ENCODE results near the gene BCL2.

The BCL2 gene

GRCh38 chr18:63329431-63330145 lies 10.0 kb upstream of the BCL2 start:
- Histone ChIP-seq H3K9me3 (ENCODE audit: control insufficient read depth in 1 of 2, low read length in 2 of 2) (no peaks in the 10 kb centered on the region), H3K4me1 (ENCODE audit: control insufficient read depth in 1 of 2, insufficient read depth in 2 of 2, low read length in 2 of 2) (no peaks in the 10 kb centered on the region), H3K27me3 (ENCODE audit: control insufficient read depth in 1 of 2, insufficient read depth in 2 of 2, low read length in 2 of 2) (no peaks in the 10 kb centered on the region), H3K9ac (ENCODE audit: low read depth in 1 of 2, low read length in 2 of 2) (no peak overlapping the region), H3K36me3 (ENCODE audit: control insufficient read depth in 1 of 2, insufficient read depth in 2 of 2, low read length in 2 of 2) (peaks cover 16 to 32% of the 10 kb centered on the region in 2 donors), H3K27ac (ENCODE audit: low read depth, low read length) (no peak overlapping the region), H3K4me3 (ENCODE audit: low read depth in 1 of 2, low read length in 2 of 2) (no peak overlapping the region)

DNA sequence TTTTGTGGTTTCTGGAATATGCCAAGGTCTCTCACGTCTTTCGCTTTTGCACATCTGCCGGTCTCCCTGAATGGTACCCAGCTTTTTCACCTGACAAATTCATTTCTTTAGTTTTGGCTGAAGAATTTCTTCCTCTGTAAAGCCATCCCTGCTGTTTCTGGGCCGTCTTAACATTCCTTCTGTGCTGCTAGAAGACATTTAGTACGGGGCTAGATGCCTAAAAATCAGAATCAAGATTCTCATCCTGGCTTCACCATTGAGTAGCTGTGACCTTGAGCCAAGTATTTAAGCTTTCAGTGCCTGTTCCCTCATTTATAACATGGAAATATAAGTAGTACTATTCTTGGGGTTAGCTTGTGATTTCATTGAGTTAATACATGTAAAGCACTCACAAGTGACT lies 6.4 kb upstream of the BCL2 start:
- Histone ChIP-seq H3K4me1 (ENCODE audit: control insufficient read depth in 1 of 2, insufficient read depth in 2 of 2, low read length in 2 of 2) (peaks cover 9 to 10% of the 10 kb centered on the region in 2 donors), H3K9ac (ENCODE audit: low read depth in 1 of 2, low read length in 2 of 2) (no peak overlapping the region), H3K36me3 (ENCODE audit: control insufficient read depth in 1 of 2, insufficient read depth in 2 of 2, low read length in 2 of 2) (peaks cover 2 to 4% of the 10 kb centered on the region in 2 donors), H3K27ac (ENCODE audit: low read depth, low read length) (no peak overlapping the region), H3K9me3 (ENCODE audit: control insufficient read depth in 1 of 2, low read length in 2 of 2) (no peaks in the 10 kb centered on the region), H3K27me3 (ENCODE audit: control insufficient read depth in 1 of 2, insufficient read depth in 2 of 2, low read length in 2 of 2) (no peaks in the 10 kb centered on the region), H3K4me3 (ENCODE audit: low read depth in 1 of 2, low read length in 2 of 2) (no peak overlapping the region)

DNA sequence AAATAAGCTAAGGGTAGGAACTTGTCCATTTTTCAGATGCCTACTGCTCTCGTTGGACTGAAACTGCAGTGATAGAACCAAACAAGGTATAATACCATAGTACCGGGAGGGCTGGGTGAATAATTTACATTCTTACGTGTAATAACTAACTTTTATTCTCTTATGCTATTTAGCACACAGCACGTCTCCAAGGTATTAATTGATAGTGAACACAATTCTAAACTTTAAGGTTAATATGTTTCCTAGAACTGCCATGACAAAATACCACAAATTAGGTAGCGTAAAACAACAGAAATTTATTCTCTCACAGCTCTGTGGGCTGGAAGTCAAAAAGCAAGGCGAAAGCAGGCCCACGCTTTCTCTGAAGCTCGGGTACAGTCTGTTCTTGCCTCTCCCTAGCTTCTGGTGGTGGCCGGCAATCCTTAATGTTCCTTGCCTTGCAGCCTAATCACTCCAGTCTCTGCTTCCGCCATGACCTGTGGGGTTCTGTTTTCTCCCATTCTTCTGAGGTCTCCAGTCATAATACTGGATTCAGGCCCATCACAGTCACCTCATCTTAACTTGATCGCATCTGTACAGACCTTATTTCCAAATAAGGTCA lies 5.6 kb upstream of the BCL2 start:
- H3K9ac ChIP-seq (ENCODE audit: low read depth in 1 of 2, low read length in 2 of 2), result no peak overlapping the region
- H3K4me3 ChIP-seq (ENCODE audit: low read depth in 1 of 2, low read length in 2 of 2), result no peak overlapping the region

GRCh38 chr18:63322908-63323634 lies 3.5 kb upstream of the BCL2 start:
- H3K36me3 ChIP-seq (ENCODE audit: control insufficient read depth in 1 of 2, insufficient read depth in 2 of 2, low read length in 2 of 2), result no peaks in the 10 kb centered on the region
- peaks cover 12 to 15% of the 10 kb centered on the region in 2 donors for H3K4me1 ChIP-seq (ENCODE audit: control insufficient read depth in 1 of 2, insufficient read depth in 2 of 2, low read length in 2 of 2)
- no peak overlapping the region for H3K4me3 ChIP-seq (ENCODE audit: low read depth in 1 of 2, low read length in 2 of 2)
- no peaks in the 10 kb centered on the region for H3K27me3 ChIP-seq (ENCODE audit: control insufficient read depth in 1 of 2, insufficient read depth in 2 of 2, low read length in 2 of 2)
- no peaks in the 10 kb centered on the region for H3K9me3 ChIP-seq (ENCODE audit: control insufficient read depth in 1 of 2, low read length in 2 of 2)
- no peak overlapping the region for H3K27ac ChIP-seq (ENCODE audit: low read depth, low read length)
- no peak overlapping the region for H3K9ac ChIP-seq (ENCODE audit: low read depth in 1 of 2, low read length in 2 of 2)

More for the DNA sequence above, 5.6 kb upstream of the BCL2 start:
- peaks cover 12 to 15% of the 10 kb centered on the region in 2 donors for H3K4me1 ChIP-seq (ENCODE audit: control insufficient read depth in 1 of 2, insufficient read depth in 2 of 2, low read length in 2 of 2)
- no peaks in the 10 kb centered on the region for H3K27me3 ChIP-seq (ENCODE audit: control insufficient read depth in 1 of 2, insufficient read depth in 2 of 2, low read length in 2 of 2)
- H3K27ac ChIP-seq (ENCODE audit: low read depth, low read length), result no peak overlapping the region
- H3K9me3 ChIP-seq (ENCODE audit: control insufficient read depth in 1 of 2, low read length in 2 of 2), result no peaks in the 10 kb centered on the region
- peaks cover 0 to 1% of the 10 kb centered on the region in 2 donors for H3K36me3 ChIP-seq (ENCODE audit: control insufficient read depth in 1 of 2, insufficient read depth in 2 of 2, low read length in 2 of 2)

- Histone ChIP-seq H3K4me1 (ENCODE audit: control insufficient read depth in 1 of 2, insufficient read depth in 2 of 2, low read length in 2 of 2) (peaks cover 19 to 20% of the 10 kb centered on the region in 2 donors), H3K36me3 (ENCODE audit: control insufficient read depth in 1 of 2, insufficient read depth in 2 of 2, low read length in 2 of 2) (no peaks in the 10 kb centered on the region), H3K9me3 (ENCODE audit: control insufficient read depth in 1 of 2, low read length in 2 of 2) (no peaks in the 10 kb centered on the region), H3K4me3 (ENCODE audit: low read depth in 1 of 2, low read length in 2 of 2) (no peak overlapping the region), H3K9ac (ENCODE audit: low read depth in 1 of 2, low read length in 2 of 2) (no peak overlapping the region), H3K27me3 (ENCODE audit: control insufficient read depth in 1 of 2, insufficient read depth in 2 of 2, low read length in 2 of 2) (no peaks in the 10 kb centered on the region), H3K27ac (ENCODE audit: low read depth, low read length) (no peak overlapping the region)
Observed at GRCh38 chr18:63322206-63322605, 2.6 kb upstream of the BCL2 start.

GRCh38 chr18:63321291-63321690 lies 1.7 kb upstream of the BCL2 start:
- Histone ChIP-seq H3K4me3 (ENCODE audit: low read depth in 1 of 2, low read length in 2 of 2) (peak overlapping the region; percentile 77 to 79), H3K36me3 (ENCODE audit: control insufficient read depth in 1 of 2, insufficient read depth in 2 of 2, low read length in 2 of 2) (no peaks in the 10 kb centered on the region), H3K27ac (ENCODE audit: low read depth, low read length) (no peak overlapping the region), H3K9ac (ENCODE audit: low read depth in 1 of 2, low read length in 2 of 2) (peak overlapping the region; percentile 76 to 79), H3K4me1 (ENCODE audit: control insufficient read depth in 1 of 2, insufficient read depth in 2 of 2, low read length in 2 of 2) (peaks cover 22 to 23% of the 10 kb centered on the region in 2 donors), H3K27me3 (ENCODE audit: control insufficient read depth in 1 of 2, insufficient read depth in 2 of 2, low read length in 2 of 2) (no peaks in the 10 kb centered on the region), H3K9me3 (ENCODE audit: control insufficient read depth in 1 of 2, low read length in 2 of 2) (no peaks in the 10 kb centered on the region)

- no peaks in the 10 kb centered on the region for H3K9me3 ChIP-seq (ENCODE audit: control insufficient read depth in 1 of 2, low read length in 2 of 2)
- H3K4me1 ChIP-seq (ENCODE audit: control insufficient read depth in 1 of 2, insufficient read depth in 2 of 2, low read length in 2 of 2), result peaks cover 22 to 23% of the 10 kb centered on the region in 2 donors
- H3K36me3 ChIP-seq (ENCODE audit: control insufficient read depth in 1 of 2, insufficient read depth in 2 of 2, low read length in 2 of 2), result no peaks in the 10 kb centered on the region
- H3K4me3 ChIP-seq (ENCODE audit: low read depth in 1 of 2, low read length in 2 of 2), result peak overlapping the region; percentile 77 to 79
- H3K27ac ChIP-seq (ENCODE audit: low read depth, low read length), result peak overlapping the region; percentile 50
- no peaks in the 10 kb centered on the region for H3K27me3 ChIP-seq (ENCODE audit: control insufficient read depth in 1 of 2, insufficient read depth in 2 of 2, low read length in 2 of 2)
- peak overlapping the region; percentile 76 to 79 for H3K9ac ChIP-seq (ENCODE audit: low read depth in 1 of 2, low read length in 2 of 2)
Observed at GRCh38 chr18:63320975-63321265, 1.4 kb upstream of the BCL2 start.

DNA sequence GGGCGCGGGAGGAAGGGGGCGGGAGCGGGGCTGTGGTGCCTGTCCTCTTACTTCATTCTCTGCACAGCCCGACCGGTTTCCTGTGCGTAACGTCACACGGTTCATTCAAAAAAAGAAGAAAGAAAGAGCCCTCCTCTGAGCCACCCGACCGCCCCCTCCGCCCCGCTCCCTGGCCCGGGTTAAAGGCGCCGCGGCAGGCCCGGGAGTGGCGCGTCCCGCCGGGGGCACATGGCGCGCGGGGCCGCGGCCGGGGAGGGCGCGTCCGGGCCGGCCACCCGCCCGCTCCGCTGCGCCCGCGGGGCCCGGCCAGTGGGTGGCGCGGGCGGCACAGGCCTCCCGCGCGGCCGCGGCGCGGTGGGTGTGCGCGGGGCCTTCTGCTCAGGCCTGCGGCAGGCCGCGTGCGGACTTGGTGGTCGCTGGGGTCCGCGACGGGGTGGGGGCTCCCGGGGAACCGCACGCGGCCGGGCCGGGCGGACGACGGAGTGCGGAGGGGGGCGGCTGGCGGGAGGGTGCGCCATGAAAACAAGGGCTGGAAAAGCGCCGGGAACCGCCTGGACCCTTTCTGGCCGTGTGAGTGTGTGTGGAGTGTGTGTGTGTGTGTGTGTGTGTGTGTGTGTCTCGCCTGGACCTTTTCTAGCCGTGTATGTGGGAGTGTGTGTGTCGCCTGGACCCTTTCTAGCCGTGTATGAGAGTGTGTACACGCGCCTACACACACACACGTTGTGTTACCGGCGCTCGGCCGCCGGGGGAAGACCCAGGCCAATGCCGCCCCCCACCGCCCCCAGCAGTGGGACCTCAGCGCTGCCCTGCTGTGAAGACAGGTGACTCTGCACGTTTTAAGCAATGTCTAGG lies 780 bp upstream of the BCL2 start:
- no peaks in the 10 kb centered on the region for H3K9me3 ChIP-seq (ENCODE audit: control insufficient read depth in 1 of 2, low read length in 2 of 2)
- H3K27ac ChIP-seq (ENCODE audit: low read depth, low read length), result peak overlapping the region; percentile 50
- no peaks in the 10 kb centered on the region for H3K27me3 ChIP-seq (ENCODE audit: control insufficient read depth in 1 of 2, insufficient read depth in 2 of 2, low read length in 2 of 2)
- peak overlapping the region; percentile 76 to 79 for H3K9ac ChIP-seq (ENCODE audit: low read depth in 1 of 2, low read length in 2 of 2)
- no peaks in the 10 kb centered on the region for H3K36me3 ChIP-seq (ENCODE audit: control insufficient read depth in 1 of 2, insufficient read depth in 2 of 2, low read length in 2 of 2)
- peaks cover 23 to 26% of the 10 kb centered on the region in 2 donors for H3K4me1 ChIP-seq (ENCODE audit: control insufficient read depth in 1 of 2, insufficient read depth in 2 of 2, low read length in 2 of 2)
- peak overlapping the region; percentile 77 to 79 for H3K4me3 ChIP-seq (ENCODE audit: low read depth in 1 of 2, low read length in 2 of 2)

- Histone ChIP-seq H3K27ac (ENCODE audit: low read depth, low read length) (no peak overlapping the region), H3K4me1 (ENCODE audit: control insufficient read depth in 1 of 2, insufficient read depth in 2 of 2, low read length in 2 of 2) (peaks cover 27 to 33% of the 10 kb centered on the region in 2 donors), H3K9ac (ENCODE audit: low read depth in 1 of 2, low read length in 2 of 2) (peak overlapping the region; percentile 60 to 84), H3K9me3 (ENCODE audit: control insufficient read depth in 1 of 2, low read length in 2 of 2) (no peaks in the 10 kb centered on the region), H3K36me3 (ENCODE audit: control insufficient read depth in 1 of 2, insufficient read depth in 2 of 2, low read length in 2 of 2) (no peaks in the 10 kb centered on the region), H3K4me3 (ENCODE audit: low read depth in 1 of 2, low read length in 2 of 2) (peak overlapping the region; percentile 86 to 89), H3K27me3 (ENCODE audit: control insufficient read depth in 1 of 2, insufficient read depth in 2 of 2, low read length in 2 of 2) (no peaks in the 10 kb centered on the region)
Observed at GRCh38 chr18:63318889-63319382, 633 bp downstream of the BCL2 start.

Measured in duodenal mucosa (tissue), 2 donors.